Spleen (tissue), 11 donors: Measurements from ENCODE around the gene PCBD2. TPM values are rescaled to one million over a fixed set of nuclear protein-coding genes. Genes with fewer than 3 reads are reported as not detected.

Experiments used
- DNase-seq: peaks from one replicate; pipeline ENCODE4 v3.0.0-alpha.2; 2020
- H3K27ac ChIP-seq, 8 donors: fragments of 200-600 bp; sonication (generic) in 7 of 8; 1 replicate in 4 of 8; 2 replicates in 4 of 8; pipeline versions ENCODE4 v1.5.0 to v1.8.0; 2016 to 2021; ENCODE audit warnings: inconsistent platforms in 4 of 8, mild to moderate bottlenecking in 4 of 8, moderate library complexity in 1 of 8
- H3K27me3 ChIP-seq, 7 donors: fragments of 200-600 bp; sonication (generic) in 6 of 7; replicated peaks in 1 of 7; 1 replicate in 4 of 7; 2 replicates in 3 of 7; pipeline versions ENCODE4 v1.5.0 to v1.8.0; 2016 to 2021; ENCODE audit warnings: inconsistent platforms in 3 of 7, mild to moderate bottlenecking in 1 of 7
- H3K36me3 ChIP-seq, 6 donors: fragments of 200-600 bp; sonication (generic) in 5 of 6; 1 replicate in 4 of 6; 2 replicates in 2 of 6; pipeline versions ENCODE4 v1.5.0 to v1.8.0; 2016 to 2021; ENCODE audit warnings: inconsistent platforms in 2 of 6
- H3K4me1 ChIP-seq, 6 donors: fragments of 200-600 bp; sonication (generic) in 5 of 6; 1 replicate in 3 of 6; 2 replicates in 3 of 6; pipeline versions ENCODE4 v1.5.0 to v1.8.0; 2016 to 2021; ENCODE audit warnings: inconsistent platforms in 3 of 6
- H3K4me3 ChIP-seq, 8 donors: fragments of 200-600 bp; sonication (generic) in 7 of 8; 1 replicate in 4 of 8; 2 replicates in 4 of 8; pipeline versions ENCODE4 v1.5.0 to v1.8.0; 2016 to 2021; ENCODE audit warnings: inconsistent platforms in 4 of 8, mild to moderate bottlenecking in 4 of 8, moderate library complexity in 2 of 8
- H3K9me3 ChIP-seq, 8 donors: fragments of 200-600 bp; sonication (generic) in 7 of 8; 1 replicate in 4 of 8; 2 replicates in 4 of 8; pipeline versions ENCODE4 v1.5.0 to v1.8.0; 2016 to 2021; ENCODE audit warnings: inconsistent platforms in 4 of 8
- POLR2A ChIP-seq, 3 donors: fragments of 450-650 bp; IDR thresholded peaks; one replicate each; pipeline ENCODE4 v1.5.1; 2017; ENCODE audit warnings: antibody characterized with exemption in 3 of 3, mild to moderate bottlenecking in 1 of 3
- POLR2AphosphoS5 ChIP-seq, 3 donors: sonication (generic); formaldehyde crosslinking; IDR thresholded peaks; one replicate each; pipeline ENCODE4 v1.5.1; 2017; ENCODE audit warnings: antibody characterized with exemption in 3 of 3
- WGBS, 5 donors: extraction: QIAGEN DNeasy Blood & Tissue Kit in 3 of 5; methylation state at CpG; one replicate each; pipeline versions ENCODE4 v1.1.5 to v1.1.7; 2013 to 2018; 5-methylcytosine and 5-hydroxymethylcytosine counted together
- intact Hi-C: fragments of 100-400 bp; cut with DNase I; formaldehyde crosslinking; loops from one replicate; pipeline ENCODE4 v1.15.0; 2023; ENCODE audit warnings: low total_unique reads
- polyA plus RNA-seq, 3 donors: library from polyadenylated mRNA; stranded (reverse); fragments of 200-250 nt; gene quantifications; one replicate each; pipeline ENCODE4 v1.2.1, GENCODE V29; 2013
- total RNA-seq, 7 donors: library from RNA; depleted of rRNA in 3 of 7; stranded (reverse); fragments of >200 nt in 3 of 7; fragmentation: NEBNext Ultra II Directional in 4 of 7; extraction: Animal tissue kit (Norgen Biotek cat#: 25700) in 4 of 7; gene quantifications; one replicate each; pipeline versions ENCODE4 v1.1.0 to v1.2.1, GENCODE V29; 2016 to 2021
- TF ChIP-seq, protein P1 (sequence below), 11 experiments: fragments of 200-600 bp in 7 of 11; fragments of 450-650 bp in 4 of 11; sonication (generic) in 4 of 11; IDR thresholded peaks in 8 of 11; conservative IDR thresholded peaks in 3 of 11; 1 replicate in 7 of 11; 2 replicates in 4 of 11; pipeline versions ENCODE4 v1.4.0 to v1.8.0; 2016 to 2021; ENCODE audit warnings: antibody characterized with exemption in 11 of 11, inconsistent platforms in 4 of 11, mild to moderate bottlenecking in 1 of 11
- donor health status: healthy with polysubstance abuse.
- donor health status: DM: no; HTN: no; CAD: no; lungs with moderate emphysema.
- donor health status: DM: no; HTN: no; CAD: no.
- donor health status: Bipolar disorder and iron deficiency.
- donor health status: healthy.
- donor health status: DM: no; HTN: no; CAD: no.
- donor health status: DM: yes; HTN: yes; CAD: no.

PCBD2 gene
- total and polyA plus RNA-seq, 10 donors = 2.8 to 15.8 (median 9.2) TPM

GRCh38 chr5:134958755-134959154 lies 53.8 kb downstream of the PCBD2 start:
- 55 to 85% (median 79%) methylated on average over 3 of the region's 3 CpGs for WGBS, 5 donors
- DNase-seq = no peak
- peaks cover 0 to 3% (median 0%) of the 10 kb centered on the region in 6 donors for H3K4me1 ChIP-seq
- no peak overlapping the region for H3K4me3 ChIP-seq
- no peak overlapping the region for H3K27ac ChIP-seq
- no peaks in the 10 kb centered on the region for H3K27me3 ChIP-seq
- peaks cover 0 to 58% (median 15%) of the 10 kb centered on the region in 6 donors for H3K36me3 ChIP-seq
- intact Hi-C loops = no loop called here
- TF ChIP-seq, protein P1, sequence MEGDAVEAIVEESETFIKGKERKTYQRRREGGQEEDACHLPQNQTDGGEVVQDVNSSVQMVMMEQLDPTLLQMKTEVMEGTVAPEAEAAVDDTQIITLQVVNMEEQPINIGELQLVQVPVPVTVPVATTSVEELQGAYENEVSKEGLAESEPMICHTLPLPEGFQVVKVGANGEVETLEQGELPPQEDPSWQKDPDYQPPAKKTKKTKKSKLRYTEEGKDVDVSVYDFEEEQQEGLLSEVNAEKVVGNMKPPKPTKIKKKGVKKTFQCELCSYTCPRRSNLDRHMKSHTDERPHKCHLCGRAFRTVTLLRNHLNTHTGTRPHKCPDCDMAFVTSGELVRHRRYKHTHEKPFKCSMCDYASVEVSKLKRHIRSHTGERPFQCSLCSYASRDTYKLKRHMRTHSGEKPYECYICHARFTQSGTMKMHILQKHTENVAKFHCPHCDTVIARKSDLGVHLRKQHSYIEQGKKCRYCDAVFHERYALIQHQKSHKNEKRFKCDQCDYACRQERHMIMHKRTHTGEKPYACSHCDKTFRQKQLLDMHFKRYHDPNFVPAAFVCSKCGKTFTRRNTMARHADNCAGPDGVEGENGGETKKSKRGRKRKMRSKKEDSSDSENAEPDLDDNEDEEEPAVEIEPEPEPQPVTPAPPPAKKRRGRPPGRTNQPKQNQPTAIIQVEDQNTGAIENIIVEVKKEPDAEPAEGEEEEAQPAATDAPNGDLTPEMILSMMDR (IDR thresholded peaks at IDR 0.05 in 8 of 11, conservative IDR thresholded peaks at IDR 0.05 in 3 of 11) = no peak
- TF ChIP-seq POLR2A (IDR thresholded peaks at IDR 0.05) = no peak
- no peak for TF ChIP-seq POLR2AphosphoS5 (IDR thresholded peaks at IDR 0.05)
- peaks cover 0 to 19% (median 17%) of the 10 kb centered on the region in 8 donors for H3K9me3 ChIP-seq

DNA sequence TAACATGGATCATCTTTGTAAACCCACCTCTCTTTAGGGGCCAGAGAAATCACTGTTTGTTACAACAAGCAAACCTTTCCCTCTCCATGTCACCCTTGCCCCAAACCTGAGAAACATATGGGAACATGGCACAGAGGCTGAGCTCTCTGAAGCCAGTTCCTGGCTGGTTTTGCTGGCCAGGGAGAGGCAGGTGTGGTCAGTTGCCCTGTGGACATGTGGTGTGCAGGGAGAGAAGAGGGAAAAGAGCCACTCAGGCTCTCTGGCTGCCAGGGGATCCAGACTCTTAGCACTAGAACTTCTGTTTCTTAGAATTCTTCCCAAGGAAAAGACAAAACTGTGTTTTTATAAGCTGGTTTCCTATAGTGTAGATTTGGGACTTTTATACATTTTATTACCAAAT lies 58.2 kb downstream of the PCBD2 start:
- H3K9me3 ChIP-seq = no peaks in the 10 kb centered on the region
- peaks cover 0 to 3% (median 0%) of the 10 kb centered on the region in 6 donors for H3K4me1 ChIP-seq
- H3K4me3 ChIP-seq = no peak overlapping the region
- H3K27me3 ChIP-seq = no peaks in the 10 kb centered on the region
- intact Hi-C loops = no loop called here
- H3K27ac ChIP-seq = no peak overlapping the region
- DNase-seq = no peak
- peaks cover 0 to 76% (median 15%) of the 10 kb centered on the region in 6 donors for H3K36me3 ChIP-seq
- TF ChIP-seq POLR2AphosphoS5 (IDR thresholded peaks at IDR 0.05) = no peak
- TF ChIP-seq POLR2A (IDR thresholded peaks at IDR 0.05) = no peak
- TF ChIP-seq, protein P1 (IDR thresholded peaks at IDR 0.05 in 8 of 11, conservative IDR thresholded peaks at IDR 0.05 in 3 of 11) = no peak

DNA sequence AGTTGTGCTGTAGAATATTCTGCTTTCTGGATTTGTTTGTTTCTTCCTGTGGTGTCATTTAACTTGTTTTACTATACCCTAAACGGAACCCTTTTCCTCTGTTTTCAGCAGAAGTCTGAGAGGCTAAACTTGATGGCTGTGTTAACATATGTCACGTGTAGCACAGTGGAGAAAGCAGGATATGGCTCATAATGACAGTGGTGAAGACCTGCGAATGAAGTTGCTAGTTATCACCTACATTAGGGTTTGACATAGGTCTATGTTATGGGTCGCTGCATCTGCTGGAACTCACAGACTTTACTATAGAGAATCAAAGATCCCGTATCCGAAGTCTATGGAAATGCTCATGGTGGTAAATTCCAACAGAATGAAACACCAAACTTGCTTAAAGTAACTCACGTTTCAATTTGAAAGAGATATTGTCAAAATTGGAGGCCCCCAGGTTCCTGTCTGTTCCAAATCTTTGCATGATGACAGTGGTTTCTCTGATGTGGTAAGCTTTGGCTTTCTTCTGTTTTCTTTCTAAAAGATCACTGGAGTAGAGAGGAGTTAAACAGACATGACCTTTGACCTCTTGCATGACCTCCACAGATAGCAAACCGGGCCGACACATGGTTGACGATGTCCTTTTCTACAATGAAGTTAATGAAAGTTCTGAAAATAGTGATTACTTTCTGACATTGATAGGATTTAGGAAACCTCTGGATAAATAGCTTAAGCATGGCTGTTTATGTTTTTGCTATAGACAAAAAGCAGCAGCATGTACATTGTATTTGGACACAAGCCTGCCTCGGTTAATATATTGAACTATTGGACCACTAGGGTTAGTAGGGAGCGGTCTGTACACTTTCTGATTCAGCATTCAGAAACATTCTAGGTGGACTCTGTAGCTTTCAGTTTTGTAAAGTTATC lies 59.7 kb downstream of the PCBD2 start:
- 79 to 91% (median 85%) methylated on average over 12 of the region's 12 CpGs for WGBS, 5 donors
- Histone ChIP-seq H3K27me3 (no peaks in the 10 kb centered on the region), H3K4me1 (no peaks in the 10 kb centered on the region), H3K9me3 (no peaks in the 10 kb centered on the region), H3K4me3 (no peak overlapping the region), H3K27ac (no peak overlapping the region), H3K36me3 (peaks cover 0 to 70% (median 15%) of the 10 kb centered on the region in 6 donors)
- TF ChIP-seq, protein P1 (IDR thresholded peaks at IDR 0.05 in 8 of 11, conservative IDR thresholded peaks at IDR 0.05 in 3 of 11) = no peak
- TF ChIP-seq POLR2A (IDR thresholded peaks at IDR 0.05) = no peak
- no peak for TF ChIP-seq POLR2AphosphoS5 (IDR thresholded peaks at IDR 0.05)
- intact Hi-C loops = no loop called here
- no peak for DNase-seq

DNA sequence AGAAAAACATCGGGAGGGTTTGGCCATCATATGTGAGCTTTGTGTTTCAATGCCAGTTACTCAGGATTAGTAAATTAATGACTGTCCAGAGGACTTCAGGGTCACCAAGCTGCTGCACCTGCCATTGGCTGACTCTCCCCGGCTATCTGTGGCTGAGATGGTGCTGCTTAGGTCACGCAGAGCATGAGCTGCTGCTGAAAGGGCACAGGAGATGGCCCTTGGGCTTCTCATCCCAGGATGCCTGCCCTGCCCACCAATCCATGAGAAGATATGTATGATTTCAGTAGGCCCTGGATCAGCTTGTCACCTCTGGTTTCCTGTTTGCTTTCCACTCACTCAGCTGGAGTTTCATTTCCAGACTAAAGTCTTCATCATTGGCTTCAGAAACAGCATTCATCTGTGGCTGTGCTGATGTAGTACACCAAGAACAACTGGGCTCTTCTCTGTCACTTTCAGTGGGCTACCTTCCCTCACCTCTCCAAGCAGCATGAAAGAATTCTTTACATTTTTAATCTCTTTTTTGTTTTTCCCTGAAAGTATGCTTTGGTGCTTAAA lies 60.4 kb downstream of the PCBD2 start:
- Histone ChIP-seq H3K4me1 (no peaks in the 10 kb centered on the region), H3K27ac (no peak overlapping the region), H3K9me3 (no peaks in the 10 kb centered on the region), H3K27me3 (no peaks in the 10 kb centered on the region), H3K36me3 (peaks cover 0 to 69% (median 15%) of the 10 kb centered on the region in 6 donors), H3K4me3 (no peak overlapping the region)
- TF ChIP-seq POLR2AphosphoS5 (IDR thresholded peaks at IDR 0.05) (no peak), POLR2A (IDR thresholded peaks at IDR 0.05) (no peak)
- TF ChIP-seq, protein P1 (IDR thresholded peaks at IDR 0.05 in 8 of 11, conservative IDR thresholded peaks at IDR 0.05 in 3 of 11) = no peak
- DNase-seq = no peak
- WGBS, 5 donors = 87 to 100% (median 94%) methylated on average over 1 to 3 of the region's 3 CpGs
- intact Hi-C loops = no loop called here
